Measurements from ENCODE around the gene PTGES.

DNA sequence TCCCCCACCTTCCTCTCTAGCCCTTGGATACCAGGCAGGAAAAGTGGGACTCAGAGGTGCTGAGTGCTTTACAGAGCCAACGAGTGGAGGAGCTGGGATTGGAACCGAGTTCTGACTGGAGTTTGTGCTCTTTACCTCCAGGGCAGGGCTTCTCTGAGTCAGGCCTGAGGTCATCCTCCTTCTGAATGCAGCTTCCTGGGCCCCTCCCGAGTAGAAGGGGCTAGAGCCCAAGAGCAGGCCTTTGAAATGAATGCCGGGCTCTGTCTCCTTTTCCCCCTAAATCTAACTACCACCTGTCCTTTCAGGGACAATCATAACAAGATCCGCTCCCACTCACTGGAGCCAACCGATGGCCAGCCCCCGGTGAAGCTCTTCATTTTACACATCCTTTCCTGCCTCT, 12.7 kb downstream of the PTGES start:
- TF ChIP-seq POLR2AphosphoS5 (IDR thresholded peaks at IDR 0.05; ENCODE audit: low read depth, low read length) (no peak), POLR2A (IDR thresholded peaks at IDR 0.05; ENCODE audit: low read depth, low read length) (no peak), TAF1 (IDR thresholded peaks at IDR 0.05; ENCODE audit: low read depth, low read length) (no peak), SPI1 (IDR thresholded peaks at IDR 0.05; ENCODE audit: low read depth, low read length) (no peak), POU2F2 (IDR thresholded peaks at IDR 0.05; ENCODE audit: low read depth, low read length) (no peak), PAX5 (IDR thresholded peaks at IDR 0.05; ENCODE audit: insufficient read depth, low read length, severe bottlenecking) (no peak)

All from GM12891 (cell line).